ENCODE results near the gene FBXO41. TPM values are rescaled to one million over a fixed set of nuclear protein-coding genes. Genes with fewer than 3 reads are reported as not detected.
A peak's percentile ranks its signal among the peaks of the same experiment; 100 is the strongest.

The FBXO41 gene
- total RNA-seq, 3 donors from 2014 or later, result 1.6 to 4.0 (median 3.9) TPM

GRCh38 chr2:73215254-73215653 is 69.0 kb downstream of the FBXO41 start:
- H3K27me3 ChIP-seq, result no peaks in the 10 kb centered on the region
- H3K9me3 ChIP-seq, result no peaks in the 10 kb centered on the region
- no peak overlapping the region for H3K27ac ChIP-seq
- intact Hi-C loops (cut with DNase I; ENCODE audit: low total_unique reads), result no loop called here
- H3K4me3 ChIP-seq, result peak overlapping the region in 1 of 3 donors; percentile 92
- no peaks in the 10 kb centered on the region for H3K4me1 ChIP-seq
- no peak for DNase-seq (ENCODE audit: low spot score in 2 of 2)
- no peaks in the 10 kb centered on the region for H3K36me3 ChIP-seq
- no peak for TF ChIP-seq CTCF (IDR thresholded peaks at IDR 0.05)
- no peak for TF ChIP-seq POLR2A (IDR thresholded peaks at IDR 0.05)

- Histone ChIP-seq H3K4me3 (peak within 1 kb of the TSS; percentile 84 to 92 (median 87)), H3K27ac (peak within 1 kb of the TSS; percentile 63 to 84), H3K4me1 (no peaks in the 10 kb centered on the region), H3K27me3 (peaks cover 0 to 6% of the 10 kb centered on the region in 2 donors), H3K36me3 (no peaks in the 10 kb centered on the region), H3K9me3 (no peaks in the 10 kb centered on the region)
- intact Hi-C loops (cut with DNase I; ENCODE audit: low total_unique reads), result no loop called here
- peak; percentile 67 to 76 for DNase-seq (ENCODE audit: low spot score in 2 of 2)
- TF ChIP-seq CTCF (IDR thresholded peaks at IDR 0.05), result no peak
- peak; percentile 69 to 81 (median 76) for TF ChIP-seq POLR2AphosphoS5 (IDR thresholded peaks at IDR 0.05)
These were observed 69.9 kb downstream of the FBXO41 start, which contains the start of gene SMYD5 for GRCh38 chr2:73214120-73215035. Gene SMYD5, plus strand, starts transcription at chr2:73214245. Its CDS starts 22 bp downstream, at chr2:73214267.

DNA sequence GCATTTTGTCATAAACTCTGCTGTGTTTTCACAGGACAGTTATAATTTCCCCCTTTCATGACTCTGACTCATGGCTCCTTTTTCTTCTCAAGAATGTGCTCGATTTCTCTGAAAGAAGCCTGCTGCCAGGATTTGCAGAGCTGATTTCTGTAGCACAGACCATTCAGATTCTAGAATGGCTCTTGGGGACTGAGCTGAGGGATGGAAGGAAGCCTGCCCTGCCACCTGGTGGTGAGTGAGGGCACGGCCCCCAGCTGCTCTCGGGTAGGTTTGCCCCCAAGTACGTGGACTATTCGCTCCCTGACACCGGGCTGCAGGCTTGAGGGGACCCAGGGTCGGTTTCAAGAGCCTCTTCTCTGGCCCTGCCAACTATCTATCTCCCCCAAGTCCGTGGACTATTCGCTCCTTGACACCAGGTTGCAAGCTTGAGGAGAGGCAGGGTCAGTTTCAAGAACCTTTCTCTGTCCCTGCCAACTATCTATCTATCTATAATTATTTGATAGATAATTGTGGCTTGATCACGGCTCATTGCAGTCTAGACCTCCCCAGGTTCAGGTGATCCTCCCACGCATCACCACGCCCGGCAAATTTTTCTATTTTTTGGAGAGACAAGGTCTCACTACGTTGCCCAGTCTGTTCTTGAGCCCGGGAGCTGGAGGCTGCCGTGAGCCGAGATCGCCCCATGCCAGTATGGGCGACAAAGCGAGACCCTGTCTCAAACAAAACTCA is 71.7 kb downstream of the FBXO41 start:
- no peak for TF ChIP-seq POLR2AphosphoS5 (IDR thresholded peaks at IDR 0.05)
- TF ChIP-seq CTCF (IDR thresholded peaks at IDR 0.05), result peak; percentile 73 to 79 (median 77)
- no peaks in the 10 kb centered on the region for H3K36me3 ChIP-seq
- H3K4me3 ChIP-seq, result no peak overlapping the region
- no peaks in the 10 kb centered on the region for H3K9me3 ChIP-seq
- peak; percentile 26 to 67 for DNase-seq (ENCODE audit: low spot score in 2 of 2)
- peaks cover 0 to 6% of the 10 kb centered on the region in 2 donors for H3K27me3 ChIP-seq
- intact Hi-C loops (cut with DNase I; ENCODE audit: low total_unique reads), result no loop called here
- H3K27ac ChIP-seq, result no peak overlapping the region
- H3K4me1 ChIP-seq, result no peaks in the 10 kb centered on the region

GRCh38 chr2:73212098-73212447 is 72.2 kb downstream of the FBXO41 start:
- H3K27ac ChIP-seq, result no peak overlapping the region
- H3K4me3 ChIP-seq, result no peak overlapping the region
- intact Hi-C loops (cut with DNase I; ENCODE audit: low total_unique reads), result no loop called here

More at GRCh38 chr2:73212098-73212447, 72.2 kb downstream of the FBXO41 start:
- Histone ChIP-seq H3K36me3 (no peaks in the 10 kb centered on the region), H3K27me3 (peaks cover 0 to 6% of the 10 kb centered on the region in 2 donors), H3K9me3 (no peaks in the 10 kb centered on the region), H3K4me1 (no peaks in the 10 kb centered on the region)
- TF ChIP-seq POLR2A (IDR thresholded peaks at IDR 0.05), result no peak
- TF ChIP-seq POLR2AphosphoS5 (IDR thresholded peaks at IDR 0.05), result no peak
- TF ChIP-seq CTCF (IDR thresholded peaks at IDR 0.05), result no peak
- DNase-seq (ENCODE audit: low spot score in 2 of 2), result no peak

All from breast epithelium (tissue), 4 donors.